Neural progenitor cell (in vitro differentiated cells): ENCODE results near the gene PLEKHA1. TPM values are rescaled to one million over a fixed set of nuclear protein-coding genes. Genes with fewer than 3 reads are reported as not detected.
A peak's percentile ranks its signal among the peaks of the same experiment; 100 is the strongest.

Experiments used
- DNase-seq: peaks from one replicate; pipeline ENCODE4 v3.0.0-alpha.2; 2016; ENCODE audit warnings: low spot score
- H2AFZ ChIP-seq: fragments of 200-600 bp; sonication (generic); replicated peaks from 2 replicates; pipeline ENCODE4 v1.6.1; 2016; ENCODE audit warnings: antibody characterized with exemption
- H3F3A ChIP-seq: fragments of 200-600 bp; sonication (generic); 2 replicates; pipeline ENCODE4 v1.6.1; 2016; ENCODE audit warnings: antibody characterized with exemption, low read depth
- H3K27ac ChIP-seq: fragments of 200-600 bp; sonication (generic); 2 replicates; pipeline ENCODE4 v1.5.1; 2016; ENCODE audit warnings: mild to moderate bottlenecking
- H3K27me3 ChIP-seq: fragments of 200-600 bp; sonication (generic); 2 replicates; pipeline ENCODE4 v1.6.1; 2016; ENCODE audit warnings: mild to moderate bottlenecking, moderate library complexity
- H3K36me3 ChIP-seq: fragments of 200-600 bp; sonication (generic); 2 replicates; pipeline ENCODE4 v1.5.1; 2016
- H3K4me1 ChIP-seq: fragments of 200-600 bp; sonication (generic); 2 replicates; pipeline ENCODE4 v1.6.1; 2016; ENCODE audit warnings: mixed run types
- H3K4me2 ChIP-seq: fragments of 200-600 bp; sonication (generic); 2 replicates; pipeline ENCODE4 v1.6.1; 2016
- H3K4me3 ChIP-seq: fragments of 200-600 bp; sonication (generic); 2 replicates; pipeline ENCODE4 v1.5.1; 2016
- H3K79me2 ChIP-seq: fragments of 200-600 bp; sonication (generic); 2 replicates; pipeline ENCODE4 v1.6.1; 2016; ENCODE audit warnings: low read depth
- H3K9ac ChIP-seq: fragments of 200-600 bp; sonication (generic); 2 replicates; pipeline ENCODE4 v1.6.1; 2016
- H3K9me3 ChIP-seq: fragments of 200-600 bp; sonication (generic); 2 replicates; pipeline ENCODE4 v1.5.1; 2016; ENCODE audit warnings: low read depth
- H4K20me1 ChIP-seq: fragments of 200-600 bp; sonication (generic); 2 replicates; pipeline ENCODE4 v1.6.1; 2016; ENCODE audit warnings: low read depth
- H3K27ac Mint-ChIP-seq: 3 replicates; pipeline ENCODE4 v1.8.0; 2021; ENCODE audit warnings: mixed read lengths
- H3K27me3 Mint-ChIP-seq: 2 replicates; pipeline ENCODE4 v1.8.0; 2022; ENCODE audit warnings: low read depth, mild to moderate bottlenecking, inconsistent platforms, moderate library complexity, mixed read lengths; ENCODE audit not compliant: insufficient read depth
- H3K36me3 Mint-ChIP-seq: 3 replicates; pipeline ENCODE4 v1.8.0; 2021; ENCODE audit warnings: mixed read lengths
- H3K4me1 Mint-ChIP-seq: 3 replicates; pipeline ENCODE4 v1.8.0; 2021; ENCODE audit warnings: mixed read lengths
- H3K4me3 Mint-ChIP-seq: 3 replicates; pipeline ENCODE4 v1.8.0; 2021; ENCODE audit warnings: mild to moderate bottlenecking, moderate library complexity, mixed read lengths
- H3K9me3 Mint-ChIP-seq: 3 replicates; pipeline ENCODE4 v1.8.0; 2020; ENCODE audit warnings: mixed read lengths
- EZH2 ChIP-seq: fragments of 200-600 bp; sonication (generic); IDR thresholded peaks from 2 replicates; pipeline ENCODE4 v1.6.1; 2017; ENCODE audit warnings: antibody characterized with exemption, mild to moderate bottlenecking, moderate library complexity
- EZH2phosphoT487 ChIP-seq: fragments of 200-600 bp; sonication (generic); IDR thresholded peaks from 2 replicates; pipeline ENCODE4 v1.6.1; 2017; ENCODE audit warnings: antibody characterized with exemption
- total RNA-seq: library from RNA; depleted of rRNA; stranded (reverse); fragments of >200 nt; gene quantifications from 2 replicates; pipeline ENCODE4 v1.2.3, GENCODE V29; 2015; ENCODE audit warnings: low replicate concordance
- TF ChIP-seq, protein P1 (sequence below): fragments of 200-600 bp; sonication (generic); IDR thresholded peaks from 2 replicates; pipeline ENCODE4 v1.5.1; 2017; ENCODE audit warnings: antibody characterized with exemption, mild to moderate bottlenecking

PLEKHA1 gene
- total RNA-seq, 1 donor from 2014 or later: 79.1 TPM

GRCh38 chr10:122421742-122422141, 47.2 kb downstream of the PLEKHA1 start:
- no peaks in the 10 kb centered on the region for H3K79me2 ChIP-seq
- Mint-ChIP-seq H3K9me3 (no peaks in the 10 kb centered on the region), H3K4me3 (no peak overlapping the region), H3K27ac (no peak overlapping the region), H3K4me1 (peaks cover 11% of the 10 kb centered on the region), H3K27me3 (no peaks in the 10 kb centered on the region), H3K36me3 (peaks cover 1% of the 10 kb centered on the region)
- no peak overlapping the region for H3K27ac ChIP-seq
- DNase-seq: no peak
- no peaks in the 10 kb centered on the region for H3K27me3 ChIP-seq
- H3K9ac ChIP-seq: no peak overlapping the region
- no peaks in the 10 kb centered on the region for H4K20me1 ChIP-seq
- H3K4me1 ChIP-seq: peaks cover 4% of the 10 kb centered on the region
- no peaks in the 10 kb centered on the region for H3F3A ChIP-seq
- no peak overlapping the region for H3K4me2 ChIP-seq
- no peaks in the 10 kb centered on the region for H3K9me3 ChIP-seq
- TF ChIP-seq, protein P1, sequence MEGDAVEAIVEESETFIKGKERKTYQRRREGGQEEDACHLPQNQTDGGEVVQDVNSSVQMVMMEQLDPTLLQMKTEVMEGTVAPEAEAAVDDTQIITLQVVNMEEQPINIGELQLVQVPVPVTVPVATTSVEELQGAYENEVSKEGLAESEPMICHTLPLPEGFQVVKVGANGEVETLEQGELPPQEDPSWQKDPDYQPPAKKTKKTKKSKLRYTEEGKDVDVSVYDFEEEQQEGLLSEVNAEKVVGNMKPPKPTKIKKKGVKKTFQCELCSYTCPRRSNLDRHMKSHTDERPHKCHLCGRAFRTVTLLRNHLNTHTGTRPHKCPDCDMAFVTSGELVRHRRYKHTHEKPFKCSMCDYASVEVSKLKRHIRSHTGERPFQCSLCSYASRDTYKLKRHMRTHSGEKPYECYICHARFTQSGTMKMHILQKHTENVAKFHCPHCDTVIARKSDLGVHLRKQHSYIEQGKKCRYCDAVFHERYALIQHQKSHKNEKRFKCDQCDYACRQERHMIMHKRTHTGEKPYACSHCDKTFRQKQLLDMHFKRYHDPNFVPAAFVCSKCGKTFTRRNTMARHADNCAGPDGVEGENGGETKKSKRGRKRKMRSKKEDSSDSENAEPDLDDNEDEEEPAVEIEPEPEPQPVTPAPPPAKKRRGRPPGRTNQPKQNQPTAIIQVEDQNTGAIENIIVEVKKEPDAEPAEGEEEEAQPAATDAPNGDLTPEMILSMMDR: no peak
- TF ChIP-seq EZH2: no peak
- TF ChIP-seq EZH2phosphoT487: no peak
- no peak overlapping the region for H2AFZ ChIP-seq
- H3K4me3 ChIP-seq: no peak overlapping the region
- H3K36me3 ChIP-seq: peaks cover 6% of the 10 kb centered on the region

GRCh38 chr10:122422266-122422989, 47.9 kb downstream of the PLEKHA1 start:
- Mint-ChIP-seq H3K27me3 (no peaks in the 10 kb centered on the region), H3K36me3 (no peaks in the 10 kb centered on the region), H3K4me1 (peaks cover 16% of the 10 kb centered on the region), H3K27ac (no peak overlapping the region), H3K4me3 (no peak overlapping the region), H3K9me3 (no peaks in the 10 kb centered on the region)
- no peak for DNase-seq
- Histone ChIP-seq H3K9ac (no peak overlapping the region), H3K9me3 (no peaks in the 10 kb centered on the region), H3F3A (no peaks in the 10 kb centered on the region), H3K27ac (no peak overlapping the region), H3K4me1 (peaks cover 4% of the 10 kb centered on the region), H3K27me3 (no peaks in the 10 kb centered on the region), H3K36me3 (peaks cover 6% of the 10 kb centered on the region), H4K20me1 (no peaks in the 10 kb centered on the region), H3K4me3 (no peak overlapping the region), H2AFZ (no peak overlapping the region), H3K4me2 (no peak overlapping the region), H3K79me2 (no peaks in the 10 kb centered on the region)
- no peak for TF ChIP-seq EZH2phosphoT487
- no peak for TF ChIP-seq EZH2

GRCh38 chr10:122424059-122424458, 49.6 kb downstream of the PLEKHA1 start:
- no peaks in the 10 kb centered on the region for H4K20me1 ChIP-seq
- TF ChIP-seq EZH2 (no peak), EZH2phosphoT487 (no peak)
- TF ChIP-seq, protein P1: no peak
- H3K9me3 Mint-ChIP-seq: no peaks in the 10 kb centered on the region
- no peak overlapping the region for H3K9ac ChIP-seq
- peaks cover 4% of the 10 kb centered on the region for H3K4me1 ChIP-seq
- H3K27ac Mint-ChIP-seq: no peak overlapping the region
- no peaks in the 10 kb centered on the region for H3F3A ChIP-seq
- H3K27me3 ChIP-seq: no peaks in the 10 kb centered on the region
- no peak for DNase-seq
- no peaks in the 10 kb centered on the region for H3K9me3 ChIP-seq
- H3K4me3 ChIP-seq: no peak overlapping the region
- H3K36me3 ChIP-seq: peaks cover 6% of the 10 kb centered on the region
- no peak overlapping the region for H2AFZ ChIP-seq
- no peaks in the 10 kb centered on the region for H3K36me3 Mint-ChIP-seq
- H3K4me3 Mint-ChIP-seq: no peak overlapping the region
- no peak overlapping the region for H3K27ac ChIP-seq
- no peak overlapping the region for H3K4me2 ChIP-seq
- no peaks in the 10 kb centered on the region for H3K27me3 Mint-ChIP-seq
- peaks cover 13% of the 10 kb centered on the region for H3K4me1 Mint-ChIP-seq
- H3K79me2 ChIP-seq: no peaks in the 10 kb centered on the region

GRCh38 chr10:122426829-122427228, 52.3 kb downstream of the PLEKHA1 start:
- no peaks in the 10 kb centered on the region for H3K9me3 ChIP-seq
- H3K36me3 ChIP-seq: peaks cover 7% of the 10 kb centered on the region
- no peaks in the 10 kb centered on the region for H4K20me1 ChIP-seq
- no peaks in the 10 kb centered on the region for H3K9me3 Mint-ChIP-seq
- H3K27ac Mint-ChIP-seq: no peak overlapping the region
- no peaks in the 10 kb centered on the region for H3K27me3 Mint-ChIP-seq
- H3K4me3 ChIP-seq: no peak overlapping the region
- H3K79me2 ChIP-seq: no peaks in the 10 kb centered on the region
- no peak overlapping the region for H3K9ac ChIP-seq
- peaks cover 4% of the 10 kb centered on the region for H3K4me1 Mint-ChIP-seq
- H3K36me3 Mint-ChIP-seq: peaks cover 2% of the 10 kb centered on the region
- peak overlapping the region; percentile 1 for H3K27ac ChIP-seq
- DNase-seq: peak; percentile 16
- no peak overlapping the region for H3K4me3 Mint-ChIP-seq
- no peaks in the 10 kb centered on the region for H3K27me3 ChIP-seq
- peaks cover 4% of the 10 kb centered on the region for H3K4me1 ChIP-seq
- TF ChIP-seq EZH2 (no peak), EZH2phosphoT487 (no peak)
- TF ChIP-seq, protein P1: no peak
- H3F3A ChIP-seq: no peaks in the 10 kb centered on the region
- H2AFZ ChIP-seq: no peak overlapping the region
- H3K4me2 ChIP-seq: no peak overlapping the region
